HG02571 (cell line): ENCODE data around the gene PGLYRP4.
"Not testable (repeated sequence)": the region's sequence is repeated elsewhere in the genome, so short reads cannot be mapped to it uniquely, and the experiment has no call there.

Experiments
- ATAC-seq: cut with Tn5 transposase; IDR thresholded peaks from one replicate; pipeline ENCODE4 v1.9.1; 2021; ENCODE audit warnings: mild to moderate bottlenecking, moderate library complexity; ENCODE audit not compliant: unreplicated experiment

Gene PGLYRP4

DNA sequence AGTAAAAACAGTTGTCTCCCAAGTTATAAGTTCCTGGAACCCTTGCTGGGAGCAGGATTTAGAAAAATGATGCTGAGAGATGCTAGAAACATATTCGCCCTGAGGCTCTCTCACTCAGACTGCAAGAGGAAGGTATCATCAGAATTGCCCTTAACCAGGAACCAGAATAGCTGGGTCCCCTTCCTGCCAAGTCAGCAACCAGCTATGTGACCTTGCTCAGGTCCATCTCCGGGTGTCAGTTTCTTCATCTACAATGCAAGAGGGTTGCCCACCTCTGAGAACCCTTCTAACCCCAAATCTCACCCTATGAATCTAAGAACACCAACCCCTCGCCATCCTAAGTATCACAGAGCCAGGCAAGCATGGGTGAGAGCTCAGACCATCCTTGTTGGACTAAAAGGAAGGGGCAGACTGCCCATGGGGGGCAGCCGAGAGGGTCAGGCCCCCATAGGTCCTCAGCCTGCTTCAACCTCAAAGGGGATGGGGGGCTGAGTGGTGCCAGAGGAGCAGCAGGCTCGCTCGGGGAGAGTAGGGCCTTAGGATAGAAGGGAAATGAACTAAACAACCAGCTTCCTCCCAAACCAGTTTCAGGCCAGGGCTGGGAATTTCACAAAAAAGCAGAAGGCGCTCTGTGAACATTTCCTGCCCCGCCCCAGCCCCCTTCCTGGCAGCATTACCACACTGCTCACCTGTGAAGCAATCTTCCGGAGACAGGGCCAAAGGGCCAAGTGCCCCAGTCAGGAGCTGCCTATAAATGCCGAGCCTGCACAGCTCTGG is 8.6 kb upstream of the PGLYRP4 start:
- ATAC-seq: no peak

- no peak for ATAC-seq
Observed at GRCh38 chr1:153356392-153357075, 7.9 kb upstream of the PGLYRP4 start.

GRCh38 chr1:153355445-153356071 is 6.9 kb upstream of the PGLYRP4 start:
- no peak for ATAC-seq

- no peak for ATAC-seq
Observed at GRCh38 chr1:153354515-153355193, 6.0 kb upstream of the PGLYRP4 start.

DNA sequence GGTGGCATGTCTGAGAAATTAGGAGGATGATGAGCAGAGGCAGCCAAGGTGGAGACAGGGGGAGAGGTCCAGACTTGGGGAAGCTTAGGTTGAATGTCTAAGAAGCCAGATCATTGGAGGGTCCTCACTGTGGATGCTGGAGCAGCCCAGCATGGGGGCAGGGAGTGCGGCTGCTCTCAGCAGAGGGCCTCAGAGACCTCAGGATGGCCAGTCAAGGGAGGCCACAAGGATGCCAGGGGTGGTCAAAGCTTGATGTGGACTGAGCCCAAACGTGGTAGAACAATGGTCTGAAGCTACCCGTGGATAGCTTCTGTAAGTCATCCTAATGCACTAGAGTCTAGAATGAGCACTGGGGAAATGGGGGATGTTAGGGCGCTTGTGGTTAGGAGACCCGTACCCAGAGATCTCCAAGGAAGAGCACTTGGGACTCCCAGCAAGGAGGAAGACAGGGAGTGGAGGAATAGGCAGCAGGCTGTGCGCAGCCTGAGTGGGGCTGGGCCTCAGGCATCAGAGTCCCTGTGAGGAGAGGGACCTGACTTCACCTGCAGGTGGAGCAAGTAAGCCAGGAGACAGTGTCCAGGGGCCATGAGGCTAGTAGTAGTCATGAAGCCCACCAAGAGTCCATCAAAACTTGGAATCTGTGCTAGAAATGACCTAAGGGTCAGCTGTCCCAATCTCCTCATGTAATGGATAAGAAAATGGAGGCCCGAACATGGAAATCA is 4.7 kb upstream of the PGLYRP4 start:
- no peak for ATAC-seq

DNA sequence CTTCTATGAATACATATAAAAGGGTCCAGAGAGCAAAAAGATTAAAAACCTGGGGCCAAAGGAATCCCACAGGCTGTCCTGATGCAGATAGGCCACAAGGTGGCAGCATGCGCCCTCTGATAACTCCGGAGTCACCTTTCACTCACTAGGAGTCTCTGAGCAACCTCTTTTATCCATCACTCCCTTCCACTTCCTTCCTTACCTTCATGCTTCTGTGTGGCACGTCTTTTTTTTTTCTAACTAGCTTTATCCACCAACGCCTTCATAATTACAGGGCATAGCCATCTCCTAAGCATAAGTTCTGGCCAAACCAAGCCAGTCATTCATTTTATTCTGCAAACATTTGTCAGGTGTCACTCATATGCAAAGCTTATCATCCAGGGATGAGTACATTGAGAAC is 3.9 kb upstream of the PGLYRP4 start:
- no peak for ATAC-seq

- ATAC-seq: no peak
Observed at GRCh38 chr1:153350321-153350957, 1.8 kb upstream of the PGLYRP4 start.

GRCh38 chr1:153349363-153350320 is 1.0 kb upstream of the PGLYRP4 start:
- no peak for ATAC-seq

- no peak for ATAC-seq
Observed at GRCh38 chr1:153347856-153348255, 785 bp downstream of the PGLYRP4 start.

- ATAC-seq: not testable (repeated sequence)
Observed at GRCh38 chr1:153347049-153347448, 1.6 kb downstream of the PGLYRP4 start.

DNA sequence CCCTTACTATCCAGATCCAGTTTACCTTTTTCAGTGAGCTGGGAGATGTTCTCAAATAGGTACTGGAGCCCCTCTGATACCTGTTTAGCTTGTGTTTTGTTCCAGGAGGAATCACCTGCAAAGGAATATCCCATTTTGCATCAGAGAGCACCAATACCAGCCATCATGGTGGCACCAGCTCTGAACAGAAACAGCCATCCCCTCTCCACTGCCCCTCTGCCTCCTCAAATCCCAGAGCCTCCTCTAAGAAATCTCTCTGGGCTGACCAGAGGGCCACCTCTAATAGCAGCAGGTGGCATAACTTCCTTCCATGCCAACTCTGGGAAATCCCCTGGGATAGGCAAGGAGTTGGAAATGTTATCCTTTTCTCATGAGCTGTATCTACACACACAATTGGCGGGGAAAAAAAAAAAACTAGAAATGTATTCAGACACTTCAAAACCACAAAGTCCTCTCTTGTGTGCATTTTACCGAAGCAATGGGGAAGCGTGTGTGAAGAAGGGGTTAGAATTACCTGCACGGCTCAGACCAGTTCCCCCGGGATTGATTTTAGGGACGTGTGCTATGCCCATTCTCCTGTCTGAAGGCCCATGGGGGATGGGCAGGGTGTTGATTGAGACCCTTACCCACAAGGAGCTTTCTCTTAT is 2.4 kb downstream of the PGLYRP4 start:
- no peak for ATAC-seq

DNA sequence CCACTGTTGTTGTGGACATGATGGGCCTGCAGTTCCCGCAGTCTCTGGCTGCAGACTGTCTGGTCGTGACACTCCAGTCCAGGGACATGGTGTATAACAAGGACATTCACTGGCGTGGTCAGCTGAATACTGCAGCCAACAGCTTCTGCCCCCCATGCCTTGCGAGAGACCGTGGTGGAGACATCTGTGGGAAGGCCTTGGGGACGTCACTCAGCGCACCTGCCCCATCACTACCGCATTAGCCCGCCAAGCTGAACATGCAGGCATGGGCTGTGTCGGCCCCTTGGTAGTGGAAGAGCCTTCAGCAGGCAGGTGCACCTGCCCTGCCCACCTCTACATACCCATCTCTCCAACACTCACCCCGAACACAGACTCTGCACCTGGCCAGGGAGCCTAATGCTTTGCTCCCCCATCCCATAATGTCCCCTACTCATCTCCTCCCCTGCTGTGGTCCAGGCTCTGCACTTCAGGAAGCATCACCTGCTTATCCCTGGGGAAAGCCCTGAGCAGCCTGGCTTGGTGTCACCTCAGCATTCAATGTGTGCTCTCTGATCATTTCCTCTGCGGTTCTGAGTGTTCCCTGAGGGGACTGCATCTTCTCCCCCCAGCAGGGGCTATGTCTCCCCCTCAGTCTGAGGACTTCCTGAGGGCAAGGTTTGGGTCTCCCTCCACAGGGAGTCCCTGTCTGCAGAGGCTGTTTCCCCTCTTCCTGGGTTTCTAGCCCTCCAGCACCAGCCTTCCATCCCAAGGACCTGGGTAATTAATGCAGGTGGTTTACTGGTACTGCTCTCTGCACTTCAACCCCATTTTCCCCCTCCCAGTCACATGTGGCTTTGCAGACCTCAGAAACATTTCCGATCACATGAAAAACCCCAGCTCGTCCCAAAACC is 3.2 kb downstream of the PGLYRP4 start:
- no peak for ATAC-seq

- no peak for ATAC-seq
Observed at GRCh38 chr1:153344718-153345025, 4.0 kb downstream of the PGLYRP4 start.

GRCh38 chr1:153343811-153344717 is 4.6 kb downstream of the PGLYRP4 start:
- ATAC-seq: no peak

DNA sequence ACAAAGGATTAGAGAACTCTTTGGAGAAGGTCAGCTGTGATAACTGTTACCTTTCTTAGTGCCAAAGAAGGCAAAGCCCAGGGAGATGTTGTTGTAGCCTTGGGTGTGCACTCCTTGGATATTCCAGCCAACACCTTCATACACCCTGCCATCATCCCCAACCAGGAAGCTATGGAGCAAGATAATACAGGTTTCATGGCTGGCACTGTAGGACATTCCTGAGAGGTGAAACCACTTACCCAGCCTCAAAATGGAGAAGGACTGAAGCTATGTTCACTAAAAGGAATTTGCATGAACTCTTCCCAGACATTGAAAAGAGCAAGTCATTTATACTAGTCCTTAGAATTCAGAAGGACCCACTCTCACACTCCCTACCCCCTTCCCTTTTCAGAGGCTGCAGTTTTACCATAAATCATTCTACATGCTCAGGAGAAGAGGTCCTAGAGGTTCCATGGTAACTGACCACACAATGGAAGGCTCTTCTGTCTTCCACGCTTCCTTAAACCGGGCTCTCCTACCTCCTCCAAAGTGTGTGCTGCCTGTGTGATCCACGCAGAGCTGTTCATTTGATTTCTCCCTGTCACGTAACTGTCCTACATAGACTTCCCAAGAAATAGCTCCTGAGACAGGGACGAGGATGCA is 5.5 kb downstream of the PGLYRP4 start:
- no peak for ATAC-seq

DNA sequence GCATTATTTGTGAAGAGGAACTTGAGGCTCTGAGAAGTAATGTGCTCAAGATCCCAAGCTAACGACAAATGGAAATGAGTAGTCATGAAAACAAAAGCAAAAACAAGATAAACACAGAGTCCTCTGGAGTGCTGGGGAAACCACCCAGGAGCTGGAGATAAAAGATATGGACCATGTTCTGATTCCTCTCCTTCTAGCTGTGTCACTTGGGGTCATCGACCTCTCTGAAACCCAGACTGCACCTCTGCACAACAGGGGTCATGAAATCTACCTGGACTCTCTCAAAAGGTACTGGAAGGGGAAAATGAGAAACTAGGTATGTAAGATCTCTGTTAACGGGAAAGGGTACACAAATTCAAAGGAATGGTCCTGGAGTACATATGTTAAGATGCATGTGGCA is 6.5 kb downstream of the PGLYRP4 start:
- ATAC-seq: no peak
